ENCODE measurements around the gene NDFIP2.

DNA sequence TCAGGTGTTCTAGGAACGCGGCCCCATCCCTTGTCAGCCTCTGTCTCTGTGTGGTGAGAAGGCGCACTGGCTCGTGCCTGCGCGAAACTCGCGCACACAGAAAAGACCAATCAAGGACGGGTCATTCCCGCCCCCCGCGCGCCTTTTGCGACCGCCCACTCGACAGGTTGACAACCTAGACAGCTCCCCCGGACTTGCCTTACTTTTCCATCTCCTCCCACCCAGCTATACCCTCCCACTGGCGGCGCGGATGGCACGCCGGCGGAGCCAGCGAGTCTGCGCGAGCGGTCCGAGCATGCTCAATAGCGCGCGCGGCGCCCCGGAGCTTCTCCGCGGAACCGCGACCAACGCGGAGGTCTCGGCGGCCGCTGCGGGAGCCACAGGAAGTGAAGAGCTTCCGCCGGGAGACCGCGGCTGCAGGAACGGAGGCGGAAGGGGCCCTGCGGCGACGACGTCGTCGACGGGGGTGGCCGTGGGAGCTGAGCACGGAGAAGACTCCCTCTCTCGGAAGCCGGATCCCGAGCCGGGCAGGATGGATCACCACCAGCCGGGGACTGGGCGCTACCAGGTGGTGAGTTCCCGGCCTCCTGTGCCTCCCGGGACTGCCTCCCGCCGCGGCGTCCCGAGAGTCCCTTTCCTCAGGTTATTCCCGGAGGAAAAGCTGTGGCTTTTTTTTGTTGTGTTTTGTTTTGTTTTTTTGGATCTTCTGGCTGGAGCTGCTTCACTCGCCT is at the start of gene NDFIP2:
- TF ChIP-seq, protein P1, sequence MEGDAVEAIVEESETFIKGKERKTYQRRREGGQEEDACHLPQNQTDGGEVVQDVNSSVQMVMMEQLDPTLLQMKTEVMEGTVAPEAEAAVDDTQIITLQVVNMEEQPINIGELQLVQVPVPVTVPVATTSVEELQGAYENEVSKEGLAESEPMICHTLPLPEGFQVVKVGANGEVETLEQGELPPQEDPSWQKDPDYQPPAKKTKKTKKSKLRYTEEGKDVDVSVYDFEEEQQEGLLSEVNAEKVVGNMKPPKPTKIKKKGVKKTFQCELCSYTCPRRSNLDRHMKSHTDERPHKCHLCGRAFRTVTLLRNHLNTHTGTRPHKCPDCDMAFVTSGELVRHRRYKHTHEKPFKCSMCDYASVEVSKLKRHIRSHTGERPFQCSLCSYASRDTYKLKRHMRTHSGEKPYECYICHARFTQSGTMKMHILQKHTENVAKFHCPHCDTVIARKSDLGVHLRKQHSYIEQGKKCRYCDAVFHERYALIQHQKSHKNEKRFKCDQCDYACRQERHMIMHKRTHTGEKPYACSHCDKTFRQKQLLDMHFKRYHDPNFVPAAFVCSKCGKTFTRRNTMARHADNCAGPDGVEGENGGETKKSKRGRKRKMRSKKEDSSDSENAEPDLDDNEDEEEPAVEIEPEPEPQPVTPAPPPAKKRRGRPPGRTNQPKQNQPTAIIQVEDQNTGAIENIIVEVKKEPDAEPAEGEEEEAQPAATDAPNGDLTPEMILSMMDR (conservative IDR thresholded peaks at IDR 0.05; ENCODE audit: low read length), result no peak
- TF ChIP-seq EZH2phosphoT487 (IDR thresholded peaks at IDR 0.05; ENCODE audit: borderline replicate concordance, low read depth, low read length), result 0 out of 2 replicates have a peak, but pooled peaks have one; percentile 38

Data from OCI-LY7 (cell line).